Fibroblast of pulmonary artery (primary cell): Measurements from ENCODE around the gene AKAP7.
"Not testable (repeated sequence)": the region's sequence is repeated elsewhere in the genome, so short reads cannot be mapped to it uniquely, and the experiment has no call there.

Experiments
- DNase-seq: peaks from one replicate; pipeline ENCODE4 v3.0.0-alpha.2; 2010; ENCODE audit warnings: low read depth
- H3K4me3 ChIP-seq: replicated peaks from 2 replicates; pipeline ENCODE4 v1.5.1; 2011; ENCODE audit warnings: low read depth, mild to moderate bottlenecking, control low read depth, low read length, moderate library complexity
- CTCF ChIP-seq: IDR thresholded peaks from 2 replicates; pipeline ENCODE4 v1.5.1; 2011; ENCODE audit warnings: mild to moderate bottlenecking, control low read depth, low read length, inconsistent platforms; ENCODE audit errors: missing control alignments

Gene AKAP7

GRCh38 chr6:131293472-131293911 lies 158.2 kb downstream of the AKAP7 start:
- TF ChIP-seq CTCF, result no peak
- H3K4me3 ChIP-seq, result no peak overlapping the region
- DNase-seq, result no peak

DNA sequence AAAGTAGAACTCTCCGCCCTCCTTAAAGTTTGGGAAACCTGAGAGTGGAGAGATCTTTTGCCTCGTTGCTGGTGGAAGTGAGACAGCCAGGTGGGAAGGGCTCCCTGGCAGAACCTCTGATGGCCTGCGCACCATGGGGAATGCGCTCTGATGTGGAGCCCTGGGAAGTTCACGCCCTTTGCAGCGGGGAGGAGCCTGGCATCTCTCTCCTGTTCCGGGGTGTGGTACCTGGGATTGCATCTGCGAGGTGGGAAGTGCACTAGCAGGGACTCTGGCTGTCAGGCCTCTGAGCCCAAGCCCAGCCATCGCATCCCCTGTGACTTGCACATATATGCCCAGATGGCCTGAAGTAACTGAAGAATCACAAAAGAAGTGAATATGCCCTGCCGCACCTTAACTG lies 159.8 kb downstream of the AKAP7 start:
- no peak overlapping the region for H3K4me3 ChIP-seq
- no peak for TF ChIP-seq CTCF
- no peak for DNase-seq

DNA sequence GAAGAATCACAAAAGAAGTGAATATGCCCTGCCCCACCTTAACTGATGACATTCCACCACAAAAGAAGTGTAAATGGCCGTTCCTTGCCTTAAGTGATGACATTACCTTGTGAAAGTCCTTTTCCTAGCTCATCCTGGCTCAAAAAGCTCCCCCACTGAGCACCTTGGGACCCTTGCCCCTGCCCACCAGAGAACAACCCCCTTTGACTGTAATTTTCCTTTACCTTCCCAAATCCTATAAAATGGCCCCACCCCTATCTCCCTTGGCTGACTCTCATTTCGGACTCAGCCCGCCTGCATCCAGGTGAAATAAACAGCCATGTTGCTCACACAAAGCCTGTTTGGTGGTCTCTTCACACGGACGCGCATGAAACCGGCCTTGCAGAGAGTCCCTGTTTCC lies 165.6 kb downstream of the AKAP7 start:
- not testable (repeated sequence) for H3K4me3 ChIP-seq, DNase-seq

- DNase-seq, result no peak
- no peak overlapping the region for H3K4me3 ChIP-seq
- TF ChIP-seq CTCF, result no peak
These were observed 168.2 kb downstream of the AKAP7 start for GRCh38 chr6:131303338-131303930.

GRCh38 chr6:131305037-131305850 lies 170.0 kb downstream of the AKAP7 start:
- no peak overlapping the region for H3K4me3 ChIP-seq
- TF ChIP-seq CTCF, result no peak
- DNase-seq, result no peak

GRCh38 chr6:131309437-131309836 lies 174.2 kb downstream of the AKAP7 start:
- no peak for DNase-seq
- TF ChIP-seq CTCF, result no peak
- H3K4me3 ChIP-seq, result no peak overlapping the region

DNA sequence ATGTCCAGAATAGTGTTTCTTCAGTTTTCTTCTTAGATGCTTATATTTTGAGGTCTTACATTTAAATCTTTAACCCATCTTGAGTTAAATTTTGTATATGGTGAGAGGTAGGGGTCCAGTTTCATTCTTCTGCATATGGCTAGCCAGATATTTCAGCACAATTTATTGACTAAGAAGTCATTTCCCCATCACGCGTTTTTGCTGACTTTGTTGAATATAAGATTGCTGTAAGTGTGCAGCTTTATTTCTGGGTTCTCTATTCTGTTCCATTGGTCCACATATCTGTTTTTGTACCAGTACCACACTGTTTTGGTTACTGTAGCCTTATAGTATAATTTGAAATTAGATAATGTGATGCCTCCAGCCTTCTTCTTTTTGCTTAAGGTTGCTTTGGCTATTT lies 179.6 kb downstream of the AKAP7 start:
- DNase-seq, result no peak
- no peak for TF ChIP-seq CTCF

More for the DNA sequence above, 179.6 kb downstream of the AKAP7 start:
- no peak overlapping the region for H3K4me3 ChIP-seq
